WTC11 (cell line): ENCODE results near the gene OR52J3.

Experiments
- ATF3 ChIP-seq: sonication (generic); formaldehyde crosslinking; conservative IDR thresholded peaks from 2 replicates; pipeline ENCODE4 v1.8.1; 2022; ENCODE audit warnings: mild to moderate bottlenecking, missing genetic modification reagents
- NR3C1 ChIP-seq: sonication (generic); formaldehyde crosslinking; conservative IDR thresholded peaks from 2 replicates; pipeline ENCODE4 v1.8.1; 2023; ENCODE audit warnings: low read depth, mild to moderate bottlenecking, missing genetic modification reagents
- SOX15 ChIP-seq: fragments of 250-450 bp; sonication (Bioruptor Pico); IDR thresholded peaks from 2 replicates; pipeline ENCODE4 v1.9.0; 2021; ENCODE audit warnings: mild to moderate bottlenecking
- TEAD4 ChIP-seq: sonication (generic); formaldehyde crosslinking; IDR thresholded peaks from 2 replicates; pipeline ENCODE4 v1.8.0; 2022; ENCODE audit warnings: mild to moderate bottlenecking, missing genetic modification reagents
- ZNF121 ChIP-seq: sonication (generic); formaldehyde crosslinking; IDR thresholded peaks from 2 replicates; pipeline ENCODE4 v1.8.0; 2023; ENCODE audit warnings: missing genetic modification reagents
- TF ChIP-seq, protein P1 (sequence below): fragments of 200-600 bp; IDR thresholded peaks from 2 replicates; pipeline ENCODE4 v1.8.0; 2022; ENCODE audit warnings: antibody characterized with exemption
- TF ChIP-seq, protein P2 (sequence below): sonication (generic); formaldehyde crosslinking; IDR thresholded peaks from 2 replicates; pipeline ENCODE4 v1.8.1; 2022; ENCODE audit warnings: low read depth, mild to moderate bottlenecking, moderate library complexity, missing genetic modification reagents, borderline replicate concordance
- TF ChIP-seq, protein P3 (sequence below): sonication (generic); formaldehyde crosslinking; IDR thresholded peaks from 2 replicates; pipeline ENCODE4 v1.8.1; 2023; ENCODE audit warnings: mild to moderate bottlenecking, missing genetic modification reagents, moderate library complexity
- TF ChIP-seq, protein P4 (sequence below): sonication (generic); formaldehyde crosslinking; IDR thresholded peaks from 2 replicates; pipeline ENCODE4 v1.8.1; 2023; ENCODE audit warnings: mild to moderate bottlenecking, missing genetic modification reagents, moderate library complexity

DNA sequence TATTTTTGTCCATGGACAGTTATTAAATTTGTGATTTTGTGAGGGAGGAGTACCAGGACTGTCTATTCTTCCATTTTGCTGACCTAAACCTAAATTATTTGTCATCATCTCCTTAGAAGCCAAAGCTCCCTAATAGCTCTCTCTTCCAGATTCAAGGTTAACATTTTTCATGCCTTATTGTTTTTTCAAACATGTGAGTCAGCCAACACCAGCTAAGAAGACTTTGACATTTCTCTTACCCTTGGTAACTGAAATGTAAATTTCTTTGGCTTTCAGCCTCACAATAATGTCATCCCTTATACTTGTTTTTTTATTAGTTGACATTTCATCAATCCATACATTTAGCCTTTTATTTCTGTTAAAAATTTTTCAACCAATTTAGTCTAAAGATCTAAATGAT, 42.2 kb downstream of the OR52J3 start:
- TF ChIP-seq SOX15 (CRISPR knock-in tag) (no peak), TEAD4 (no peak), ZNF121 (CRISPR knock-in tag) (no peak), ATF3 (CRISPR knock-in tag) (no peak), NR3C1 (no peak)
- TF ChIP-seq, protein P1, sequence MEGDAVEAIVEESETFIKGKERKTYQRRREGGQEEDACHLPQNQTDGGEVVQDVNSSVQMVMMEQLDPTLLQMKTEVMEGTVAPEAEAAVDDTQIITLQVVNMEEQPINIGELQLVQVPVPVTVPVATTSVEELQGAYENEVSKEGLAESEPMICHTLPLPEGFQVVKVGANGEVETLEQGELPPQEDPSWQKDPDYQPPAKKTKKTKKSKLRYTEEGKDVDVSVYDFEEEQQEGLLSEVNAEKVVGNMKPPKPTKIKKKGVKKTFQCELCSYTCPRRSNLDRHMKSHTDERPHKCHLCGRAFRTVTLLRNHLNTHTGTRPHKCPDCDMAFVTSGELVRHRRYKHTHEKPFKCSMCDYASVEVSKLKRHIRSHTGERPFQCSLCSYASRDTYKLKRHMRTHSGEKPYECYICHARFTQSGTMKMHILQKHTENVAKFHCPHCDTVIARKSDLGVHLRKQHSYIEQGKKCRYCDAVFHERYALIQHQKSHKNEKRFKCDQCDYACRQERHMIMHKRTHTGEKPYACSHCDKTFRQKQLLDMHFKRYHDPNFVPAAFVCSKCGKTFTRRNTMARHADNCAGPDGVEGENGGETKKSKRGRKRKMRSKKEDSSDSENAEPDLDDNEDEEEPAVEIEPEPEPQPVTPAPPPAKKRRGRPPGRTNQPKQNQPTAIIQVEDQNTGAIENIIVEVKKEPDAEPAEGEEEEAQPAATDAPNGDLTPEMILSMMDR = no peak
- TF ChIP-seq, protein P2, sequence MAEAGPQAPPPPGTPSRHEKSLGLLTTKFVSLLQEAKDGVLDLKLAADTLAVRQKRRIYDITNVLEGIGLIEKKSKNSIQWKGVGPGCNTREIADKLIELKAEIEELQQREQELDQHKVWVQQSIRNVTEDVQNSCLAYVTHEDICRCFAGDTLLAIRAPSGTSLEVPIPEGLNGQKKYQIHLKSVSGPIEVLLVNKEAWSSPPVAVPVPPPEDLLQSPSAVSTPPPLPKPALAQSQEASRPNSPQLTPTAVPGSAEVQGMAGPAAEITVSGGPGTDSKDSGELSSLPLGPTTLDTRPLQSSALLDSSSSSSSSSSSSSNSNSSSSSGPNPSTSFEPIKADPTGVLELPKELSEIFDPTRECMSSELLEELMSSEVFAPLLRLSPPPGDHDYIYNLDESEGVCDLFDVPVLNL (CRISPR knock-in tag) = no peak
- TF ChIP-seq, protein P3, sequence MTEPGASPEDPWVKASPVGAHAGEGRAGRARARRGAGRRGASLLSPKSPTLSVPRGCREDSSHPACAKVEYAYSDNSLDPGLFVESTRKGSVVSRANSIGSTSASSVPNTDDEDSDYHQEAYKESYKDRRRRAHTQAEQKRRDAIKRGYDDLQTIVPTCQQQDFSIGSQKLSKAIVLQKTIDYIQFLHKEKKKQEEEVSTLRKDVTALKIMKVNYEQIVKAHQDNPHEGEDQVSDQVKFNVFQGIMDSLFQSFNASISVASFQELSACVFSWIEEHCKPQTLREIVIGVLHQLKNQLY (CRISPR knock-in tag) = no peak
- TF ChIP-seq, protein P4, sequence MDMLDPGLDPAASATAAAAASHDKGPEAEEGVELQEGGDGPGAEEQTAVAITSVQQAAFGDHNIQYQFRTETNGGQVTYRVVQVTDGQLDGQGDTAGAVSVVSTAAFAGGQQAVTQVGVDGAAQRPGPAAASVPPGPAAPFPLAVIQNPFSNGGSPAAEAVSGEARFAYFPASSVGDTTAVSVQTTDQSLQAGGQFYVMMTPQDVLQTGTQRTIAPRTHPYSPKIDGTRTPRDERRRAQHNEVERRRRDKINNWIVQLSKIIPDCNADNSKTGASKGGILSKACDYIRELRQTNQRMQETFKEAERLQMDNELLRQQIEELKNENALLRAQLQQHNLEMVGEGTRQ (CRISPR knock-in tag) = no peak
